KBM-7 (cell line): Measurements from ENCODE around the gene PPP1R10.
A peak's percentile ranks its signal among the peaks of the same experiment; 100 is the strongest.
"Not testable (repeated sequence)": the region's sequence is repeated elsewhere in the genome, so short reads cannot be mapped to it uniquely, and the experiment has no call there.

ENCODE experiments used
- DNase-seq: peaks from one replicate; pipeline ENCODE4 v3.0.0-alpha.2; 2015
- in situ Hi-C: fragments of 300-500 bp; cut with MboI; formaldehyde crosslinking; loops from 2 replicates; pipeline ENCODE4 v1.14.3; 2020; ENCODE audit warnings: low sequenced_read_pairs, low pct_unique_long_range_greater_than_20kb, mixed read lengths

The PPP1R10 gene

GRCh38 chr6:30616811-30617564 is at the start of gene PPP1R10:
TSS of gene PPP1R10 (minus strand) at chr6:30617243. CDS start at chr6:30609944, 7,299 bp downstream.
- peak; percentile 100 for DNase-seq
- in situ Hi-C loops, result no loop called here

DNA sequence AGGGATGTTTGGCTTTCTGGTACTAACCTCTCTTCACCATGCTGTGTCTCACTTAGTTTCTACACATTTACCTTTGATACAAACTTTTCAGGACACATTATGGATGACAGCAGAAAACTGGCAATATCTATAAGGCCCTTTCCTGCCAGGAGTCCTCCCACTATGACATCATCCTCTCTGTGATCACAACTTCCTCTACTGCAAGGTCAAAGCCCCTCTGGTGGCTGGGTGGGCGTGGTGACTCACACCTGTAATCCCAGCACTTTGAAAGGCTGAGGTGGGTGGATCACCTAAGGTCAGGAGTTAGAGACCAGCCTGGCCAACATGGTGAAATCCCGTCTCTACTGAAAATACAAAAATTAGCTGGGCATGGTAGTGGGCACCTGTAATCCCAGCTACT is 49.3 kb upstream of the PPP1R10 start:
- DNase-seq, in situ Hi-C loops: not testable (repeated sequence)

DNA sequence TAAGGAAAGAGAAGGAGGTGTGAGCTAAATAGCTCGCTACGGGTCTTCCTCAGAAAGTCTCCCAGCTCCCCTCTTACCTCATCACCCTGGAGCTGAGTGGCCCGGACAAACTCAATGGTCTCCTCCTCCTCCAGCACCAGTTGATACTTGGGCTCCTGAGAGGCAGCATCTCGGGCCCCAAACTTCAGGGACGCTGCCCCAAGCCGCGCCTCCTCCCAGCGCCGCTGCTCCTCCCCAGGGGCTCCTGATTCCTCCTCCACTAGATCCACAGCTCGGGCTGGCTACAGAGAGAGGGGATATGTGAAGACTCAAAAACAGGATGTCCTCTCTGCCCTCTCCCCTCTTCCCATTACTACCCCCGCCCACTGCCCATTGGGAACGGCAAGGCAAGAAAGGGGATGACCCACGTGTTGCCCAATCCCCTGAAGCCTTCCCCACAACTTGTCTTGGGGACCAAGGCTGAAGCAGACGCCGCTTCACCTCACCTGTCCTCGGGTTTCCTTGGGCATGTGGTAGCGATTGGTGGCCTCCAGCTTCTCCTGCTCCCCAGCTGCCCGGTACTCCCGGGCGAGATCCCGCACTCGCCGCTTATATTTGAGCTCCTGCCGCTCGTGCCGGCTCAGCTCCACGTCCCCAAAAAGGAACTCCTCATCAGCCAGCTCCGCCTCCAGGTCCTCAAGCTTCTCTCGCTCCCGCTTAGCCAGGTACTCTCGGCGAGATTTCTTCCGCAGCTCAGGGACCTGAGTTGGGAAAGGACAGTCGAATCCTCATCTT is 48.1 kb upstream of the PPP1R10 start:
- DNase-seq, result no peak
- in situ Hi-C loops, result no loop called here

GRCh38 chr6:30657922-30658321 is 40.9 kb upstream of the PPP1R10 start:
- DNase-seq, in situ Hi-C loops: not testable (repeated sequence)

- in situ Hi-C loops, result no loop called here
- no peak for DNase-seq
Measured at GRCh38 chr6:30657454-30657853, 40.4 kb upstream of the PPP1R10 start.

DNA sequence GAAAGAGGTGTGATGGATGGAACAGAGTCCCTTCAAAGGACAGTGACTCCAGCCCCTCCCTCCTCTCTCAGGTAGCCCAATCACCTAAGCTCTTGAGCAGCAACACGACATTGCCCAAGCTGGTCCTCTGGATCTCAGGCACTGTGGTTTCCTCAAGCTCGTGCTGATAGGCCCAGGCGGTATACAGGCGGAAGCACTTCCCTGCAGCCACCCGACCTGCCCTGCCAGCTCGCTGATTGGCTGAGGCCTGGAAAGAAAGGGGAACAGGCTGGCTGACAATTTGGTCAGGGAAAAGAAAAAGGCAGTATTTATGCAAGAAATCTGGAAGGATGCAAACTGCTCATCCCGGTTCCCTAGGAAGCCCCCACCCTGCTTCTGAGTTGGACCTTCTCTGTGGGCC is 39.5 kb upstream of the PPP1R10 start:
- in situ Hi-C loops, result no loop called here
- DNase-seq, result peak; percentile 36

- DNase-seq, result no peak
- in situ Hi-C loops, result no loop called here
Measured at GRCh38 chr6:30655743-30656094, 38.7 kb upstream of the PPP1R10 start.

DNA sequence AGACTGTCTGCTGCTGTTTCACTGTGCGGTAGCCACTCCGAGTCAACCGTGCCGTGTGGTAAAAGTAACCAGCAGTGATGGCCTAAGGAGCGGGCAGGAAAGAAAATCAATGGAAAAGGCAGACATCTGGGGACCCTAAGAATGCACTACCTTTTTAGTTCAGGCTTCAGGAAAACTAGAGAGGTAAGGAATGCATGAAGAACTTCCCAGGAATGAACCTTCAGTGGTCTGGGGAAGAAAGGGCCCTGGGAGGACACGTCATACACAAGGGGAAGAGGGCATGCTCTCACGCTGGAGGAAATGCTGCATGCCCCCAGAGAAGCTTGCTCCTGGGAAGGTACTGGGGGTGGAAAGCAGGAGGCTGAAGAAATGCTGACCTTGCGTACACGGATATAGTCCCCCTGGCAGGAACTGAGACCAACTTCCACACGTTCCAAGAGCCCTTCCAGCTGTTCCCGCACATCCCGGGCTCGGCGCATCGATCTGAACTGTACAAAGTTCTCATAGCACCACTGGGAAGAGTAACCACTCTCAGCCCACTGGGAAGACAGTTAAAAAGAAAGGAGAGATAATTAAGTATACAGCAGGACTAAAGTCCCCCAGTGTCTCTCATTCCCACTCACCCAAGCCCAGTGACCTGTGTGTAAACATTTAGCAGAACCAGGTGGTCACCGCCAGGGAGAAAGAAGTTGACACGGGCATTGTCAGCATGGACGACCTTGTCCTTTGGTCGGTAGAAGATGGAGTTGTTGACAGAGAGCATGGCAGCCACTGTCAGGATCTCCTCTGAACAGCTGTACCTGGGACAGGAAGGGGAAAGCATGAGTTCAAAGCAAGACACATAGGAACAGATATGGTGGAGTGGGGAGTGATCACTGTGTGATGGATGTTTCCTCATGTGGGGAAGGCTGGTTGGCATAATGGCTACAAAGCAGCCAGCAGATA is 38.0 kb upstream of the PPP1R10 start:
- in situ Hi-C loops, result no loop called here
- no peak for DNase-seq

GRCh38 chr6:30651143-30651542 is 34.1 kb upstream of the PPP1R10 start:
- DNase-seq, result no peak
- in situ Hi-C loops, result no loop called here

- peak; percentile 78 for DNase-seq
- in situ Hi-C loops, result no loop called here
Measured at GRCh38 chr6:30647242-30648116, 30.4 kb upstream of the PPP1R10 start.

GRCh38 chr6:30646450-30647241 is 29.6 kb upstream of the PPP1R10 start, which contains the start of gene C6orf136:
TSS of gene C6orf136 (plus strand) at chr6:30647133. CDS start at chr6:30647232, 99 bp downstream.
- in situ Hi-C loops, result no loop called here
- DNase-seq, result peak; percentile 86

- DNase-seq, result no peak
- in situ Hi-C loops, result no loop called here
Measured at GRCh38 chr6:30645989-30646388, 28.9 kb upstream of the PPP1R10 start.

DNA sequence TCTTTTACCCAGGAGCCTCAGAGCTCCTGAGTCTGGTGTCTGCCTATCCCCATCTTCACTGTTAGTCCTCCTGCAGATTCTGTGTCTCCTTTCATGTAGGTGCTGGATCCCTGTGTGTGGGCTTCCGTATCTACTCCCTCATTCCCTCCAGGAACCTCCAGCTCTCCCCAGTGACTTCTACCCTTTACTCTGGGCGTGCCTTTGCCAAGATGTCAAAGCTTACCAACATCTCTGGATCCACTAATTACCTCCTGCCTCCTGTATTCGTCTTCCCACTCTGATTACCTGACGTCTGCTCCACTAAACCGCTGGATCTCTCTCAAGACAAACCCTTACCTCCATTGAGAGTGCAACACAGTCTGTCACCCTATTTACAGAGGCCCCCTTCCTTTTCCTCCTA is 27.7 kb upstream of the PPP1R10 start:
- in situ Hi-C loops, result no loop called here
- no peak for DNase-seq

DNA sequence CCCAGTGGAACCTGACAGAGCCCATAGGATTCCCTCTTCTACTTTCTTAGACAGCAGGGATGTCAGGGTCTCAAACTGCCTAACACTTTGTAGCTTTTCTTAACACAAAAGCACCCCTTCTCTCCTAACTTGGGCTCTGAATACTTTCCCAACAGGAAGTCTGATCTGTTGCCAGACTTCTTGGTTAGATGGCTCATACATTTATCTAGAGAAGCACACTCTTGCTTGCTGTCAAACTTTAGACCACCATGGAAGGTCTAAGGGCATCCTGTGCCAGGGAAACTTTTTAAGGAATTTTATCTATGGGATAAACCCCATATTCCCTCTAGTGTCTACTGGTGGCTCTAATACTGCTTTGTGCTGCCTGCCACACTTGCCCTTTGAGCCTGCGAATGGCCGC is 26.6 kb upstream of the PPP1R10 start:
- in situ Hi-C loops, result no loop called here
- no peak for DNase-seq

DNA sequence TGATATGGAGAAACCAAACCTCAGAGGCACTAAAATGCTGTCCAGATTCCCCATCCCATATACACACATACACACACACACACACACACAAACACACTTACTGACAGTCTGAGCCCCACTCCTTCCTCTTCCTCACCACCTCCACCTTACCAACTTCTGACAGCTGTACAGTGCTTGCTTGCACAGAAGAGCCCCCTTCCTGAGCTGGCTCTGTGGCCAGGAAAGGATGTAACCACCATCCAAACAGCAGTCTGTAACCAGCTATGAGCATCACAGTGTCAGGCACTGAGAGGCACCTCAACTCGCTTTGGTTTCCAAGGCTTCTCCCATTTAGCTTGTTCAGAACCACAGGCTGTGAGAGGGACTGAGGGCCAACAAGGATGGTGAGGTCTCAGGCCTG is 24.0 kb upstream of the PPP1R10 start:
- in situ Hi-C loops, result no loop called here
- DNase-seq, result no peak

GRCh38 chr6:30640481-30640880 is 23.4 kb upstream of the PPP1R10 start:
- DNase-seq, result no peak
- in situ Hi-C loops, result no loop called here

DNA sequence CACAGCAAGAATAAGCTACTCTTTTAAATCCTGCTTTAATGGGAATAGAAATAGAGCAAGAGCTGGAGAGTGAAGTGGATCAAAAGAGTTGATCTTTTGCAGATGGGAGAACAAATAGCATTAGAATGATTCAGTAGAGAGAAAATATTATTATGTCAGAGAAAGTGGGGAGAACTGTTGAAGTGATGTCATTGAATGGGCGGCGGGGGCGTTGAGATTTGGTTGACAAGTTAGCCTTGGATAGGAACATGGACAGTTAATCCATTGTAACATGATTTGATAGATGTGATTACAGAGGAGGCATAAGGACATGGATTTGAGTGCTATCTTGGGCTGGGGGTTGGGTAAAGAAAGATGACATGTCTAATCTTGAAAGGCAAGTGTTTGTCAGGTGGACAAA is 18.8 kb upstream of the PPP1R10 start:
- no peak for DNase-seq
- in situ Hi-C loops, result no loop called here
